Liver (tissue), 9 donors: ENCODE measurements around the gene NPTX2. TPM values are rescaled to one million over a fixed set of nuclear protein-coding genes. Genes with fewer than 3 reads are reported as not detected.

ENCODE experiments used
- DNase-seq: peaks from one replicate; pipeline ENCODE4 v3.0.0-alpha.2; 2017; ENCODE audit warnings: low spot score
- H3K27ac ChIP-seq, 2 donors: one replicate each; pipeline ENCODE4 v1.7.0; 2013; ENCODE audit warnings: inconsistent platforms in 2 of 2, low read length in 2 of 2, control low read depth in 1 of 2, low read depth in 1 of 2, mild to moderate bottlenecking in 1 of 2
- H3K27me3 ChIP-seq, 4 donors: one replicate each; pipeline versions ENCODE4 v1.6.1 to v1.7.0; 2013; ENCODE audit warnings: low read length in 3 of 4, inconsistent platforms in 1 of 4, mild to moderate bottlenecking in 1 of 4, moderate library complexity in 1 of 4; ENCODE audit not compliant: control insufficient read depth in 4 of 4, insufficient read depth in 4 of 4
- H3K36me3 ChIP-seq, 4 donors: one replicate each; pipeline versions ENCODE4 v1.6.1 to v1.7.0; 2013; ENCODE audit warnings: low read length in 3 of 4, mild to moderate bottlenecking in 3 of 4, low read depth in 1 of 4, moderate library complexity in 1 of 4; ENCODE audit not compliant: control insufficient read depth in 4 of 4, insufficient read depth in 3 of 4
- H3K4me1 ChIP-seq, 4 donors: one replicate each; pipeline versions ENCODE4 v1.6.1 to v1.7.0; 2013; ENCODE audit warnings: low read length in 3 of 4, mild to moderate bottlenecking in 3 of 4, moderate library complexity in 1 of 4; ENCODE audit not compliant: control insufficient read depth in 4 of 4, insufficient read depth in 4 of 4
- H3K4me3 ChIP-seq, 3 donors: one replicate each; pipeline versions ENCODE4 v1.6.1 to v1.7.0; 2013; ENCODE audit warnings: low read length in 3 of 3, control low read depth in 1 of 3, low read depth in 1 of 3, mild to moderate bottlenecking in 1 of 3
- H3K9ac ChIP-seq, 2 donors: one replicate each; pipeline ENCODE4 v1.7.0; 2013; ENCODE audit warnings: low read length in 2 of 2, mild to moderate bottlenecking in 2 of 2, moderate library complexity in 2 of 2, control low read depth in 1 of 2, low read depth in 1 of 2
- H3K9me3 ChIP-seq, 4 donors: one replicate each; pipeline versions ENCODE4 v1.6.1 to v1.7.0; 2013; ENCODE audit warnings: low read length in 3 of 4; ENCODE audit not compliant: control insufficient read depth in 4 of 4
- ATF3 ChIP-seq: IDR thresholded peaks from 2 replicates; pipeline ENCODE4 v1.6.1; 2016; ENCODE audit warnings: antibody characterized with exemption
- CTCF ChIP-seq: fragments of 150-350 bp; IDR thresholded peaks from 2 replicates; pipeline ENCODE4 v1.5.1; 2017; ENCODE audit warnings: improper control_type of control experiment, low read depth, low read length; ENCODE audit not compliant: missing input control
- EGR1 ChIP-seq, 2 donors: IDR thresholded peaks; 2 replicates each; pipeline ENCODE4 v1.6.1; 2016 to 2018; ENCODE audit warnings: antibody characterized with exemption in 2 of 2, low read depth in 2 of 2
- FOXA1 ChIP-seq: IDR thresholded peaks from 2 replicates; pipeline ENCODE4 v1.6.1; 2016; ENCODE audit warnings: antibody characterized with exemption
- FOXA2 ChIP-seq: IDR thresholded peaks from 2 replicates; pipeline ENCODE4 v1.6.1; 2016; ENCODE audit warnings: antibody characterized with exemption
- GABPA ChIP-seq, 2 donors: IDR thresholded peaks in 1 of 2; conservative IDR thresholded peaks in 1 of 2; 2 replicates each; pipeline ENCODE4 v1.6.1; 2016; ENCODE audit warnings: antibody characterized with exemption in 2 of 2, mild to moderate bottlenecking in 1 of 2, moderate library complexity in 1 of 2
- HNF4A ChIP-seq, 2 donors: conservative IDR thresholded peaks; 2 replicates each; pipeline ENCODE4 v1.6.1; 2016; ENCODE audit warnings: antibody characterized with exemption in 2 of 2, mild to moderate bottlenecking in 2 of 2
- HNF4G ChIP-seq: IDR thresholded peaks from 2 replicates; pipeline ENCODE4 v1.6.1; 2016; ENCODE audit warnings: antibody characterized with exemption
- NR2F2 ChIP-seq: IDR thresholded peaks from 2 replicates; pipeline ENCODE4 v1.6.1; 2016; ENCODE audit warnings: antibody characterized with exemption
- RAD21 ChIP-seq, 2 donors: IDR thresholded peaks; 2 replicates each; pipeline ENCODE4 v1.6.1; 2016; ENCODE audit warnings: antibody characterized with exemption in 2 of 2, mild to moderate bottlenecking in 2 of 2
- SP1 ChIP-seq: IDR thresholded peaks from 2 replicates; pipeline ENCODE4 v1.6.1; 2018; ENCODE audit warnings: antibody characterized with exemption, mild to moderate bottlenecking
- TAF1 ChIP-seq: conservative IDR thresholded peaks from 2 replicates; pipeline ENCODE4 v1.6.1; 2016; ENCODE audit warnings: antibody characterized with exemption, mild to moderate bottlenecking
- YY1 ChIP-seq: IDR thresholded peaks from 2 replicates; pipeline ENCODE4 v1.6.1; 2016; ENCODE audit warnings: antibody characterized with exemption, mild to moderate bottlenecking
- ZBTB33 ChIP-seq: IDR thresholded peaks from 2 replicates; pipeline ENCODE4 v1.6.1; 2016; ENCODE audit warnings: antibody characterized with exemption
- WGBS: extraction: QIAGEN DNeasy Blood & Tissue Kit; methylation state at CpG from one replicate; pipeline ENCODE4 v1.1.7; 2013; 5-methylcytosine and 5-hydroxymethylcytosine counted together
- polyA plus RNA-seq, 2 donors: library from polyadenylated mRNA; stranded (reverse) in 1 of 2; unstranded in 1 of 2; fragments of 200-250 nt in 1 of 2; fragments of >200 nt in 1 of 2; fragmentation: Nextera tagmentation in 1 of 2; extraction: Ambion mirVana in 1 of 2; gene quantifications; one replicate each; pipeline versions ENCODE4 v1.2.1 to v1.2.3, GENCODE V29; 2013 to 2015
- total RNA-seq, 2 donors: library from RNA; depleted of rRNA; stranded (reverse); fragments of >200 nt; gene quantifications; one replicate each; pipeline ENCODE4 v1.2.3, GENCODE V29; 2014
- TF ChIP-seq, protein P1 (sequence below): IDR thresholded peaks from 2 replicates; pipeline ENCODE4 v1.6.1; 2016; ENCODE audit warnings: antibody characterized with exemption
- donor health status: healthy.
- donor health status: healthy.
- donor health status: healthy.
- donor health status: healthy.
- donor health status: healthy.

Gene NPTX2
- total and polyA plus RNA-seq, 4 donors: 0.09 to 1.5 (median 0.58) TPM

DNA sequence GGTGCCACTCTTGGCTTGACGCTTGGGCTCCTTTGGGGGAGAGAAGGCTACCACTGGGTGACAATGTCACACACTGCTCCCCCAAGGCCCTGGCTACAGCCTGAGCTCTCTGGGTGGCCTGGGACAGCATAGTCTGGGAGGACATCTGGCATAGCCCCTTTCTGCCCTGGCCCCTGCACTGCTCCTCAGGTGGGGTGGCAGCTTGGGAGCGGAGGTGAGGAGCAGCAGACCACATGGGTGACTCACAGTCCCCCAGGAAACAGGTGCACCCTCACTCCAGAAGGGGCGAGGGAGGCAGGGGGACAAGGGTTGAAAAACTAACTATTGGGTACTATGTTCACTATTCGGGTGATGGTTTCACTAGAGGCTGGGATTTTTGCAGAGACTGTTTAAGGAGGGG is 45.2 kb downstream of the NPTX2 start (continued):
- TF ChIP-seq CTCF (no peak), YY1 (no peak), HNF4G (no peak), RAD21 (IDR thresholded peaks at IDR 0.05) (no peak), SP1 (no peak)

GRCh38 chr7:98664882-98665281 is 47.8 kb downstream of the NPTX2 start:
- Histone ChIP-seq H3K27ac (no peak overlapping the region), H3K4me1 (no peaks in the 10 kb centered on the region), H3K9ac (no peak overlapping the region), H3K4me3 (no peak overlapping the region), H3K9me3 (peaks cover 0 to 14% (median 5%) of the 10 kb centered on the region in 4 donors), H3K36me3 (no peaks in the 10 kb centered on the region), H3K27me3 (peaks cover 0 to 4% (median 3%) of the 10 kb centered on the region in 4 donors)
- TF ChIP-seq FOXA2 (no peak), HNF4A (conservative IDR thresholded peaks at IDR 0.05) (no peak), RAD21 (IDR thresholded peaks at IDR 0.05) (no peak), SP1 (no peak), EGR1 (IDR thresholded peaks at IDR 0.05; ENCODE audit: low read depth in 2 of 2) (no peak)
- TF ChIP-seq, protein P1, sequence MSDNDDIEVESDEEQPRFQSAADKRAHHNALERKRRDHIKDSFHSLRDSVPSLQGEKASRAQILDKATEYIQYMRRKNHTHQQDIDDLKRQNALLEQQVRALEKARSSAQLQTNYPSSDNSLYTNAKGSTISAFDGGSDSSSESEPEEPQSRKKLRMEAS: no peak
- WGBS: 81% methylated on average over 6 of the region's 6 CpGs
- DNase-seq: no peak

DNA sequence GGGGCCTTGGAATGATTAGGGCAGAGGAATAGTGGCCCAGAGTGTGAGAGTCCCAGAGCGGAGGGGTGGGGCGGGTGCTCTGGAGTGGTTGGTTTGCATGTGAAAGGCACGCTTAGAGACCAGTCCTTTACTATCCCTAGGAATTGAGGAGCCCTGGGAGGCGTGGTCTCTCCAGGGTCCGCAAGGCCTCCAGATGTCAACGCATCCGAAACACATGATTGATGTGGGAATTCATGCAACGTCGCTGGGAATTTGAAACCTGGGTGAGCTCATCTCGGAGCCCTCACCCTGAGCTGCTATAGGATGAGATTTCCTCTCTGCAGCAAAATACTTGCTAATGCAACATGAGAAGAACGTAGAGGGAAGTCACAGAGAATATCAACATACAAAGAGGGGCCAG is 51.2 kb downstream of the NPTX2 start:
- Histone ChIP-seq H3K27me3 (peaks cover 0 to 4% (median 3%) of the 10 kb centered on the region in 4 donors), H3K9ac (no peak overlapping the region), H3K36me3 (no peaks in the 10 kb centered on the region), H3K27ac (no peak overlapping the region), H3K9me3 (peaks cover 0 to 14% (median 8%) of the 10 kb centered on the region in 4 donors), H3K4me3 (no peak overlapping the region), H3K4me1 (no peaks in the 10 kb centered on the region)
- no peak for DNase-seq
- no peak for TF ChIP-seq TAF1
- TF ChIP-seq RAD21 (IDR thresholded peaks at IDR 0.05): no peak
- TF ChIP-seq GABPA (IDR thresholded peaks at IDR 0.05 in 1 of 2, conservative IDR thresholded peaks at IDR 0.05 in 1 of 2): no peak
- TF ChIP-seq FOXA1: no peak
- TF ChIP-seq HNF4A (conservative IDR thresholded peaks at IDR 0.05): no peak
- TF ChIP-seq FOXA2: no peak
- TF ChIP-seq ZBTB33: no peak
- TF ChIP-seq SP1: no peak
- TF ChIP-seq HNF4G: no peak
- TF ChIP-seq EGR1 (IDR thresholded peaks at IDR 0.05; ENCODE audit: low read depth in 2 of 2): no peak
- no peak for TF ChIP-seq NR2F2
- no peak for TF ChIP-seq YY1
- no peak for TF ChIP-seq ATF3
- WGBS: 41% methylated on average over 11 of the region's 11 CpGs
